Astrocyte (in vitro differentiated cells and primary cell): ENCODE results near the gene EHD4. TPM values are rescaled to one million over a fixed set of nuclear protein-coding genes. Genes with fewer than 3 reads are reported as not detected.

Experiments
- DNase-seq: peaks from one replicate; pipeline ENCODE4 v3.0.0-alpha.2; 2010; ENCODE audit warnings: low read depth
- FAIRE-seq: peaks from 2 replicates; lab custom pipeline; 2011; peaks lifted over from hg19 to GRCh38; lab: Jason Lieb, UNC
- H2AFZ ChIP-seq: 2 replicates; pipeline ENCODE4 v1.6.0; 2012; ENCODE audit warnings: low read depth, low read length, inconsistent platforms
- H3K27ac ChIP-seq: 2 replicates; pipeline ENCODE4 v1.5.1; 2011; ENCODE audit warnings: low read depth, low read length, inconsistent platforms
- H3K27me3 ChIP-seq: 2 replicates; pipeline ENCODE4 v1.6.0; 2011; ENCODE audit warnings: low read length, inconsistent platforms; ENCODE audit not compliant: insufficient read depth
- H3K36me3 ChIP-seq: 2 replicates; pipeline ENCODE4 v1.5.1; 2011; ENCODE audit warnings: low read length, inconsistent platforms; ENCODE audit not compliant: insufficient read depth
- H3K4me1 ChIP-seq: 2 replicates; pipeline ENCODE4 v1.5.1; 2011; ENCODE audit warnings: low read length, inconsistent platforms; ENCODE audit not compliant: insufficient read depth
- H3K4me2 ChIP-seq: 2 replicates; pipeline ENCODE4 v1.6.0; 2012; ENCODE audit warnings: low read length, inconsistent platforms
- H3K4me3 ChIP-seq: 2 replicates; pipeline ENCODE4 v1.5.1; 2011; ENCODE audit warnings: low read depth, mild to moderate bottlenecking, low read length, inconsistent platforms; ENCODE audit not compliant: insufficient read depth
- H3K79me2 ChIP-seq: 2 replicates; pipeline ENCODE4 v1.6.0; 2012; ENCODE audit warnings: mild to moderate bottlenecking, low read length, inconsistent platforms; ENCODE audit not compliant: insufficient read depth
- H3K9ac ChIP-seq: 2 replicates; pipeline ENCODE4 v1.6.0; 2012; ENCODE audit warnings: mild to moderate bottlenecking, low read length, inconsistent platforms
- H3K9me3 ChIP-seq: 2 replicates; pipeline ENCODE4 v1.5.1; 2012; ENCODE audit warnings: low read depth, mild to moderate bottlenecking, low read length, inconsistent platforms; ENCODE audit not compliant: insufficient read depth
- H4K20me1 ChIP-seq: 2 replicates; pipeline ENCODE4 v1.6.0; 2012; ENCODE audit warnings: low read length, inconsistent platforms; ENCODE audit not compliant: insufficient read depth
- H3K27ac Mint-ChIP-seq: one replicate; pipeline ENCODE4 v1.8.0; 2021; ENCODE audit warnings: mild to moderate bottlenecking, mixed read lengths; ENCODE audit not compliant: unreplicated experiment
- H3K27me3 Mint-ChIP-seq: one replicate; pipeline ENCODE4 v1.8.0; 2021; ENCODE audit warnings: low read depth, mixed read lengths; ENCODE audit not compliant: unreplicated experiment
- H3K36me3 Mint-ChIP-seq: one replicate; pipeline ENCODE4 v1.8.0; 2021; ENCODE audit warnings: low read depth, mixed read lengths; ENCODE audit not compliant: unreplicated experiment
- H3K4me1 Mint-ChIP-seq: one replicate; pipeline ENCODE4 v1.8.0; 2021; ENCODE audit warnings: low read depth, mixed read lengths; ENCODE audit not compliant: unreplicated experiment
- H3K4me3 Mint-ChIP-seq: one replicate; pipeline ENCODE4 v1.8.0; 2021; ENCODE audit warnings: mild to moderate bottlenecking, moderate library complexity, mixed read lengths; ENCODE audit not compliant: unreplicated experiment
- H3K9me3 Mint-ChIP-seq: one replicate; pipeline ENCODE4 v1.8.0; 2021; ENCODE audit warnings: mild to moderate bottlenecking, mixed read lengths; ENCODE audit not compliant: unreplicated experiment
- CTCF ChIP-seq: IDR thresholded peaks from 2 replicates; pipeline ENCODE4 v1.5.1; 2011; ENCODE audit warnings: low read depth, mild to moderate bottlenecking, inconsistent platforms, low read length, moderate library complexity; ENCODE audit not compliant: insufficient read depth
- EZH2 ChIP-seq: IDR thresholded peaks from 2 replicates; pipeline ENCODE4 v1.6.1; 2012; ENCODE audit warnings: mild to moderate bottlenecking, low read length, inconsistent platforms; ENCODE audit not compliant: insufficient read depth
- total RNA-seq: library from RNA; stranded (reverse); gene quantifications from 2 replicates; pipeline ENCODE4 v1.2.1, GENCODE V29; 2021

Gene EHD4
- total RNA-seq, 1 donor from 2014 or later: 46.4 TPM

DNA sequence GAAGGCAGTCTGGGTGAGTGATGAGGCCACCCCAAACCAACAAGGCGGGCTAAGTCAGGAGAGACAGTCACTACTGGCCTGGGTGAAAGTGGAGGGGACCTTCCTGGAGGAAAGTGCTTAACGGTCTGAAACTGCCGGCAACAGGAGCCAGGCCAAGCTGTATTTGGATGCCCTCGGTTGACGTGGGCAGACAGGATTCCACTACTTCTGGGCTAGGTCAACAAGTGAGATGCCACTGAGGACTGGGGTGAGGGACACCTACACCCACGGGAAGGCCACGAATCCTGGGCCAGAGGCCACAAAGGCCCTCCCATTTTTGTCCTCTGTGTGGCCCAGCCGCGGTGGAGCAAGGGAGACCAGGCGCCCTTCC is 90.8 kb downstream of the EHD4 start:
- Histone ChIP-seq H3K9me3 (no peaks in the 10 kb centered on the region), H3K4me3 (no peak overlapping the region), H3K27ac (no peak overlapping the region), H3K36me3 (no peaks in the 10 kb centered on the region), H3K4me1 (peaks cover 5% of the 10 kb centered on the region), H4K20me1 (peaks cover 16% of the 10 kb centered on the region), H3K79me2 (no peaks in the 10 kb centered on the region), H3K9ac (no peak overlapping the region), H3K27me3 (peaks cover 10% of the 10 kb centered on the region), H3K4me2 (peak overlapping the region; percentile 30), H2AFZ (peak overlapping the region; percentile 47)
- Mint-ChIP-seq H3K4me1 (peaks cover 3% of the 10 kb centered on the region), H3K27me3 (peaks cover 56% of the 10 kb centered on the region), H3K36me3 (peaks cover 22% of the 10 kb centered on the region), H3K4me3 (no peak overlapping the region), H3K9me3 (no peaks in the 10 kb centered on the region), H3K27ac (no peak overlapping the region)
- TF ChIP-seq EZH2 (no peak), CTCF (no peak)
- FAIRE-seq: no peak
- no peak for DNase-seq

DNA sequence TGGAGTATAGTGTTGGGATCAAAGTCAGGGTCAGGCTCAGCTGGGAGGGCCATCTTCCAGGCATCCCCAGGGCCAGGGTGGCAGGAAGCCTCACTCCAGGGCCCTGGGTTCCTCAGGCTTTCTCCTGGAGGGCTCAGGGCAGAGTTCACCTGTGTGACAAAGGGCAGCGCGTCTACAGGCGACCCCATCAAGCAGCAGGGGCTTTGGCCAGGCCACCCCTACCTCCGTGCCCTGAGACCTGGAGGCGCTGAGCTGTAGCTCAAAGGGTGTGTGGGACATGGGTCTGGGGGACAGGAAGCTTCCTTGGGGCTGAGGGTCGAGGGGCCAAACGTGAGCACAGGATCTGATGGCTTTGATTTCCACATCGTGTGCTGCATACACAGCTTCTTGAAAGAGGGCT is 91.3 kb downstream of the EHD4 start:
- Mint-ChIP-seq H3K27me3 (peaks cover 58% of the 10 kb centered on the region), H3K36me3 (peaks cover 25% of the 10 kb centered on the region), H3K27ac (no peak overlapping the region), H3K4me3 (no peak overlapping the region), H3K9me3 (no peaks in the 10 kb centered on the region), H3K4me1 (peaks cover 3% of the 10 kb centered on the region)
- no peak overlapping the region for H3K4me2 ChIP-seq
- FAIRE-seq (no peak), DNase-seq (no peak)
- no peaks in the 10 kb centered on the region for H3K79me2 ChIP-seq
- H4K20me1 ChIP-seq: peaks cover 16% of the 10 kb centered on the region
- no peak overlapping the region for H3K4me3 ChIP-seq
- H3K4me1 ChIP-seq: peaks cover 5% of the 10 kb centered on the region
- no peaks in the 10 kb centered on the region for H3K9me3 ChIP-seq
- peaks cover 10% of the 10 kb centered on the region for H3K27me3 ChIP-seq
- no peak overlapping the region for H3K9ac ChIP-seq
- no peak overlapping the region for H3K27ac ChIP-seq
- TF ChIP-seq EZH2 (no peak), CTCF (no peak)
- H3K36me3 ChIP-seq: no peaks in the 10 kb centered on the region
- H2AFZ ChIP-seq: no peak overlapping the region

- peaks cover 16% of the 10 kb centered on the region for H4K20me1 ChIP-seq
- no peak overlapping the region for H3K9ac ChIP-seq
- H3K9me3 ChIP-seq: no peaks in the 10 kb centered on the region
- TF ChIP-seq EZH2: no peak
- no peak for TF ChIP-seq CTCF
- DNase-seq (no peak), FAIRE-seq (no peak)
- no peak overlapping the region for H3K27ac Mint-ChIP-seq
- peak overlapping the region; percentile 46 for H3K4me3 Mint-ChIP-seq
- H3K79me2 ChIP-seq: no peaks in the 10 kb centered on the region
- H2AFZ ChIP-seq: no peak overlapping the region
- peaks cover 62% of the 10 kb centered on the region for H3K27me3 Mint-ChIP-seq
- H3K27ac ChIP-seq: no peak overlapping the region
- peaks cover 5% of the 10 kb centered on the region for H3K4me1 ChIP-seq
- peaks cover 28% of the 10 kb centered on the region for H3K36me3 Mint-ChIP-seq
- peaks cover 14% of the 10 kb centered on the region for H3K27me3 ChIP-seq
- no peaks in the 10 kb centered on the region for H3K36me3 ChIP-seq
- no peak overlapping the region for H3K4me3 ChIP-seq
- no peaks in the 10 kb centered on the region for H3K9me3 Mint-ChIP-seq
- peaks cover 3% of the 10 kb centered on the region for H3K4me1 Mint-ChIP-seq
- no peak overlapping the region for H3K4me2 ChIP-seq
These were observed 92.0 kb downstream of the EHD4 start for GRCh38 chr15:41880156-41880877.
